HEK293T (cell line): ENCODE results near the gene COG3.

ENCODE experiments used
- ARNT ChIP-seq: fragments of 450-650 bp; IDR thresholded peaks from 2 replicates; pipeline ENCODE4 v1.6.1; 2017; ENCODE audit warnings: mild to moderate bottlenecking
- BHLHE40 ChIP-seq: fragments of 450-650 bp; IDR thresholded peaks from 2 replicates; pipeline ENCODE4 v1.6.1; 2016; ENCODE audit warnings: mild to moderate bottlenecking, moderate library complexity, borderline replicate concordance
- ELF4 ChIP-seq: fragments of 450-650 bp; IDR thresholded peaks from 2 replicates; pipeline ENCODE4 v1.6.1; 2017; ENCODE audit warnings: antibody characterized with exemption
- FOXA1 ChIP-seq: fragments of 450-650 bp; IDR thresholded peaks from 2 replicates; pipeline ENCODE4 v1.6.1; 2016; ENCODE audit warnings: mild to moderate bottlenecking
- FOXK2 ChIP-seq: fragments of 450-650 bp; IDR thresholded peaks from 2 replicates; pipeline ENCODE4 v1.6.1; 2016; ENCODE audit warnings: mild to moderate bottlenecking
- FOXM1 ChIP-seq: fragments of 450-650 bp; IDR thresholded peaks from 2 replicates; pipeline ENCODE4 v1.6.1; 2017; ENCODE audit warnings: mild to moderate bottlenecking, borderline replicate concordance
- PKNOX1 ChIP-seq: fragments of 450-650 bp; IDR thresholded peaks from 2 replicates; pipeline ENCODE4 v1.6.1; 2016
- SP1 ChIP-seq: fragments of 450-650 bp; IDR thresholded peaks from 2 replicates; pipeline ENCODE4 v1.6.1; 2017
- SUZ12 ChIP-seq: fragments of 450-650 bp; IDR thresholded peaks from 2 replicates; pipeline ENCODE4 v1.6.1; 2016; ENCODE audit warnings: mild to moderate bottlenecking

GRCh38 chr13:45538382-45538781, 73.6 kb downstream of the COG3 start:
- no peak for TF ChIP-seq FOXK2
- TF ChIP-seq PKNOX1: no peak
- no peak for TF ChIP-seq FOXM1
- TF ChIP-seq ELF4: no peak
- no peak for TF ChIP-seq BHLHE40
- TF ChIP-seq FOXA1: no peak
- TF ChIP-seq SUZ12: no peak
- no peak for TF ChIP-seq ARNT
- TF ChIP-seq SP1: no peak
